Activated CD4-positive, alpha-beta T cell treated with anti-CD3 and anti-CD28 coated beads, Interleukin-10, Interleukin-2, amounts not matched to agents 100 ng/mL and 50 ng/mL, durations not matched to agents 16 hours and 8 hours (primary cell): Measurements from ENCODE around the gene ESPNL.
"Not testable (repeated sequence)": the region's sequence is repeated elsewhere in the genome, so short reads cannot be mapped to it uniquely, and the experiment has no call there.

ENCODE experiments used
- DNase-seq: peaks from one replicate; pipeline ENCODE4 v3.0.0-alpha.2; 2020

Gene ESPNL

DNA sequence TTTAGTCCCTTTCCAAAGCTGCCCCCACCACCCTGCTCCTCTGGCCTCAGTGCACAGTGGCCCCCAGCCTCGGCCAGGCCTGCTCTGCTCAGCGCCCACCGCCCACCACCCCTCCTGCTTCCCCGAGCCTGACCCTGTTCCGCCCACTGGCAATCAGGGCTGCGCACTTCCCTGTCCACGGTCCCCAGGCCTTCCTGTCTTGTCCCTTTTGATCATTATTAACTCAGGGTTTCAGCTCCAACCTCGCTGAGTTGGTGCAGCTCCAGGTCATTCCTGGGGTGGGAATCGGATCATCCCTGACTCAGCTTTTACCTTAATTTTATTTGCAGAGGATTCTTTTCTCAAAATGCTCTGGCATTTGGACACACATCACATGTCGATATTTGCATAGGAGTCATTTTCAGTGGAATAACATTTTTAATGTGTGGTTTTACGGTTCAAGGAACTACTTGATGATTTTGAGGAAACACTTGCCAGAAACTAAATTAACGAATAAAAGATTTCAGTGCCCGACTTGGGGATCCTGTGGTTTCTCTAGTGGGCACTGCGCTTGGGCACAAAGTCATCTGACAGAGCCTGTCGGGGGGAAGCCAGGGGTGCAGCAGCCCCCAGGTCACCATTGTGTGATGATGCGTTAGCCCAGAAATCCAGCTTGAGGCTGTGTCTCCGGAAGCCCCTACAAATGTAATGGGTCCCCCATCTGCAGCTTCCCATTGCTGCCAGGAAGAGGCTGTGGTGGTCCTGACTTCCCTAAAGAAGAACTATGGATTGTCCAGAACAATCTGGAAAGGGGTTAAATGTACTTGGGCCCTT lies 1.0 kb upstream of the ESPNL start:
- DNase-seq: no peak

DNA sequence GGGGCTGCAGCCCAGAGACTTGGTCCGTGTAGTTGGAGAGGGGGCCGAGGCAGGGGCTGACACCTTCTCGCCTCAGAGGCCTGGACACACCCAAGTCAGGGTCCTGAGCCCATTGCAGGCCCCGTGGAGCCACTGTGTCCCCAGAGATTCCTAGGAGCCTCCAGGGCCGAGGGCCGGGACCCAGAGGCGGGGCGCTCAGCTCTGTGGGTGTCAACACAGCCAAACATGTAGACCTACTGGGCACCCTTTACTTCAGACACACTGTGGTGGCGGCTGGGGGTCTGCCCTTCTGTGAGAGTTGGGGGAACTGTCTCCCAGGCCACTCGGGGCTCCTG lies 459 bp upstream of the ESPNL start:
- no peak for DNase-seq

DNA sequence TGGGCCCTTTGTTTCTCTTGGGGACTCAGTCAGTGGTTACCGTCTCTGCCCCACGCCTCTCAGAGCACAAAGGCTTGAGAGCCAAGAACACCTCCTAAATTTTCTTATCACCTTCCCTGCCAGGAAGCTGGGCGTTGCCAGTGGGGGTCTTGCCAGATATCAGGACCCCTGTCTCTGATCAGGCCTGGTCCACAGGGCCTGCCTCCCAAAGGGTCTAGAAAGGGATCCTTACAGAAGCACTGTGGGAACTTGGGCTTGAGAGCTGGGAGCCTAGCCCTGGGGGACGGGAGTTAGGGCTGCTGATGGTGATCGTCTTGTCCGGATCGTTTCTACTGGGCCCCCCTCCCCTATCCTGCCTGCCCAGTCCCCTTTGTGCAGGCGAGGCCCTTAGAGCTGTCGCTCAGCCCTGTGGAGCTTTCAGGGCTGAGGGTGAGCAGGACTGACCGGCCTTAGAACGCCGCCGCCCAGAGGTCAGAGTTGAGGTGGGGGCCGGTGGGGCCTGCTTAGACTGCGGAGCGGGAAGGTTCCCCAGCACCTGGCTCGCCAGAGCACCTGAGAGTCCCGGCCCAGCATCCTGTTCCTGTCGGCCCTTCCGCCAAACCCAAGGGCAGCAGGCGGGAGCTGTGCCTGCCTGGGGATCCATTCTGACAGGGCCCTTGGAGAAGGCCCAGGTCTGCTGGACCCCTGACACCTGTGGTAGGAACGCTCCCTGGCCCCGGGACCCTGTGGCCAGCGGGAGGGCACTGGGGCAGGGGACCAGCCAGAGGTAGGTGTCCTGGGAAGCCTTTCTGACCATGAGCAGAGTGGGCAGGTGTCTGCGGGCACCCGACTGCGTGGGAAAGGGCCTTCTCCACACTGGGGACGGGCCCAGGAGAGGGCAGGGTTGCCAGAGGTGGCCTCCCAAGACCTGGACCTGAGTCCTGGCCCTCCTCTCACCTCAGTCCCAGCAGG lies 956 bp downstream of the ESPNL start:
- no peak for DNase-seq

DNA sequence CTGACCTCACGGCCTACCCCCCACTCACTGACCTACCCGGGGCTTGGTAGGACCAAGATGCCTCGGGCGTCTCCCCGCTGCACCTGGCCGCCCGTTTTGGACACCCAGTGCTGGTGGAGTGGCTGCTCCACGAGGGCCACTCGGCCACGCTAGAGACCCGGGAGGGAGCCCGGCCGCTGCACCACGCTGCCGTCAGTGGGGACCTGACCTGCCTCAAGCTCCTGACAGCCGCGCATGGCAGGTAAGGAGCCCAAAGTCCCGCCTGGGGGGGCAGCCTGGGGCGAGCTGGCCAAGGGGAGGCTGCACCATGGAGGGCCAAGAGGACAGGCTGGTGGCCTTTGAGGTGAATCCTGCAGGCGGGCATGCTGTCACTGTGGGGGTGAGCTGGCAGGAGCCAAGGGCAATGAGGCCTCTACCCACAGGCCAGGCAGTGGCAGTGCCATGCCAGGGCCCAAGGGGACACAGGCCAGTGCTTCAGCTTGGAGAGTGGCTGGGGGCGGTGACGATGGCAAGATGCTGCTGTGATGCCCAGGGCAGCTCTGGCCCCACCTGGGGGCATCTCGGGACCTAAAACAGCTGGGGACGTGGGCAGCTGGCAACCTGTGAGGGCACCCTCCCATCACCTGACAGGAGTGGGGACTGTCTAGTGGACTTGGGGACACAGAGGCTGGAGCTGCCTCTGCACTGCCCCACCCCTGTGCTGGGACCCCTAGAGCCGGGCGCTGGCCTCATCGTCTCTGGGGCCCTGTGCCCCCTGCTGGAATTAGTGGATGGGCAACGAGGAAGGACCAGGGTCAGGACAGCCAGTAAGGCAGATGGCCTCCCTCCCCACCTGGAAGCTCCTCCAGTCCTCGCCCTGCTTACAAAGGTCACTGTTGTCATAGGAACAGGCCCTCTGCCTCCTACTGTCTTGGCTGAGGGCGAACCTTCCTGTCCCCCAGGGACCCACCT lies 2.0 kb downstream of the ESPNL start:
- no peak for DNase-seq

DNA sequence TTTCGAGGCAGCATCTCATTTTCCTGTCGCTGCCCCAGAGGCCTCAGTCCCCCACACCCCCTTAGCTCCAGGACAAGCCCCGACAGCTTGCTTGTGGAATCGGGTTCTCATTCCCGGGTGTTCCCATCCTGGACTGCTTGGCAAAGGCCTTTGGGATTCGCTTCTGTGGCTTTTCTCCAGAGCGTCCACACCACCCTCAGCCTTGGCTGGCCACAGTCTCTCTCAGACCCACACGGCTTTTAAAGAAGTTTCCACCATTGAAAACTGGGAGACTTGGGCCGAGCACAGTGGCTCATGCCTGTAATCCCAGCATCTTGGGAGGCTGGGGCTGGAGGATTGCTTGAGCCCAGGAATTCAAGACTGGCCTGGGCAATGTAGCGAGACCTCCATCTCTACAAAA lies 2.7 kb downstream of the ESPNL start:
- no peak for DNase-seq

DNA sequence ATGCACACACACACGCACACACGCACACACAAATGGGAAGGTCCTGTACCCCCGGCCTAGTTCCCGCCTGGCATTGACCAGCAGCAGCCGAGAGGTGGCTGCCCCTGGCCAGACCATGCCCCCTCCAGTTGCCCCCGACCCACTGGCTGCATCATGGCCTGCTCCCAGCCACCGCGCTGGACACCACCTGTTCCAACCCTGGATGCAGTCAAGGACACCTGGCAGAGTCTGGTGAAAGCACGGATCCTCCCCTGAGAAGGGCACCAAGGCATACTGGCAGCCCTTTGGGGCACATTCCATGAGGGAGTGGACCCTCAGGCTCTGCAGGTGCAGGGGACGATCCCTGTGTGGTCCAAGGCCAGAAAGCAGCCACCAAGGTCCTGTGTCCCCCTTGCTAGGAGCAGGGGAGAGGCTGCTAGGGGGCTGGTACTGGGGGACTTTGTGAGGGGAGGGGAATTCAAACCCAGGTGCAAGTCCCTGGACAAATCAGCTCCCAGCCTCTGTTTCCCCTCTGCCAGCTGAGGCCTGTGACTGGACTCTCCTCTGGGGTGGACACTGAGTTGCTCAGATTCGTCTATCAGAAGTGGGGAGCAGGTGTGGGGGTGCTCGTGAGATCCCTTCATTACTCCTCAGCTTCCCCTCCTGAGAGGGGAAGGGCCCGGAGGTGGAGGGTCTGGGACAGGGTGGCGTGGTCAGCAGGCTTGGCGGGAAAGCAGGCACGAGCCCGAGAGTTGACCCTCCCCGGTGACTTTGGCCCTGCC lies 3.5 kb downstream of the ESPNL start:
- DNase-seq: no peak

DNA sequence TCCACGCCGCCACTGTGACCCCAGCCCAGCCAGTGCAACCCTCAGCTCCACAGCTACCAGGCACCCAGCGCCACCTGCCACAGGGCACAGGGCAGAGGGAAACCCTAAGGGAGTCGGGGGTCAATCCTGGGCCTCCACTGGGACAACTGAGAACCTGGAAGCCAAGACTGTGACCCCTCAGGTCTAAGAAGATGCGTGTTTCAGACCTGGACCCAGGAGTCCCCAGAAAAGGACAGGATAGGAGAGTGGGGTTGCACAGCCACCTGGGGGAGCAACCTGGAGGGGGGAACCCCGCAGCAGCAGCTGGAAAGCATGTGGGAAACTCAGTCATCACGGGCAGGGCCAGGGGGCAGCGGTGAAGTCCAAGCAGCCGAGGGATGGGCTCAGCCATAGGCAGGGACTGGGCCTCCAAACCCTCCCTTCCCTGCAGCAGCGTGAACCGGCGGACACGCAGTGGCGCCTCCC lies 4.1 kb downstream of the ESPNL start:
- DNase-seq: no peak

DNA sequence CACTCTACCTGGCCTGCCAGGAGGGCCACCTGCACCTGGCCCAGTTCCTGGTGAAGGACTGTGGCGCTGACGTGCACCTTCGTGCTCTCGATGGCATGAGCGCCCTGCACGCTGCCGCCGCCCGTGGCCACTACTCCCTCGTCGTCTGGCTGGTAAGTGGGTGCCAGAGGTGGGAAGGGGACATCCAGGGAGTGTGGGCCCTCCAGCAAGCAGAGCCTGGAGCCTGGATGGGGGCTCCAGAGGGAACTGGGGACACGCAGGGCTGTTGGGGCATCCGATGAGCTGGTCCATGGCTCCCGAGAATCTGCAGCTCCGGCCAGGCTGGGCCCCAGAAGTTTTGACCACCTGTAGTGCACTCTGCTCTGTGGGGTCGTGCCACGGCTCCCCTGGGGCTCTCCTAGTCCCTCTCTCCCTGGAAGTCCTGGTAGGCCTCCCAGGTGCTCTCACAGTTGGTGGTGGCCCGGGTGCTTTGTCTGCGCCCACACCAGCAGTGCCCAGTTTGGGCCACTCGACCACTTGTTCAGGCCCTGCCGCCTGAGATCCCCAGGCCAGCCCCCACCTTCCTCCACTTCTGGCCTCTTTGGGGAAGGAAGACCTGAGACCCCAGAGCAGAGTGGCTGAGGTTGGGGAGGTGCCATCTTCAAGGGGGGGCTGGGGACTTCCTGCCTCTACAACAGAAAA lies 4.7 kb downstream of the ESPNL start:
- no peak for DNase-seq

DNA sequence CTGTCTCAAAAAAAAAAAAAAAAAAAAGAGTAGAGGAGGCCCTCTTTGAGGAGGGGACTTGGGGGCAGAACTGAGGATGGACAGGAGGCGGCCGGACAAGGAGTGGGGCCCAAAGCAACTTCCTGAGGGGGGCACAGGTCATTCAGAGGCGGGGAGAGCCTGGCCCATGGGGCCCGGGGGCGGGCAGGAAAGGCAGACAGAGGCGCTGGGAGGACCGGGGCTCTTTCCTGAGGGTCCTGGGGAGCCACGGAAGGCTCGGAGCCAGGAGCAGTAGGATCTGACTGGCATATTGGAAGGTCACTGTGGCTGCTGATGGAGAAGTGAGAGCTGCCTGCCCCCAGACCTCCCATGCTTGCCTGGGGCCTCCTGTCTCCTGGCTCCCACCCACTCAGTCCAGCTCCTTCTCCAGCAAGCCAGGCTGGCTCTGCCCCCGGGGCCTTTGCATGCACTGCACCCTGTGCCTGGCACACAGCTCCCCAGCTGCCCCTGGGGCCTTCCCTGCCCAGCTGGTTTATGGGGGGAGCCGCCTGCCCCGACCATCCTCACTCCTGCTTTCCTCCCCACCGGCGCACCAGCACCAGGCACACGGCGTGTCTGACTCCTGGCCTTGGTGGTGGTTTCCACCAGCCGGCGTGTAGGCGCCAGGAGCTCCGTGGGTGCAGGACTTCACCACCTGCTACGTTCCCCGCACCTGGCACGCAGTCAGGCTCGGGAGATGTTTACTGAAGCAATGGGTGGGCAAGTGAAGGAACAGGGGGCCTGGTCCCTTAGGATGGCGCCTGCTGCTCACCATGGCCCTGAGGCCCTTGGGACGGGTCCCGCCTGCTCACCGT lies 5.6 kb downstream of the ESPNL start:
- DNase-seq: no peak

DNA sequence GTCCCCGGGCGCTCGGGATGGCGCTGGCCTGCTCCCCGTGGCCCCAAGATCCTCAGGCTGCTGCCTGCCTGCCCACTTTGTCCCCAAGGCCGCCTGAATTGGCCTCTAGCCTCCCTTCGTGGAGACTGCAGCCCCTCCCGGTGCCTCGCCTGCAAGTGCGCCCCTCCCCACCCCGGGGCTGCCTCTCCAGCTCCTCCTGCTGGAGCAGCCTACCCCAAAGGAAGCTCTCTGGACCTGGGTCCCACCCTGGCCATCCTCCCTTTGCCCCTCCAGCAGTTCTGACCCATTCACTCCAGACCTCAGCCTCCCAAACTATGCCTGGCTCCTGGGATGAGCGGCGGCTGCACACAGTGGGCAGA lies 6.2 kb downstream of the ESPNL start:
- no peak for DNase-seq

DNA sequence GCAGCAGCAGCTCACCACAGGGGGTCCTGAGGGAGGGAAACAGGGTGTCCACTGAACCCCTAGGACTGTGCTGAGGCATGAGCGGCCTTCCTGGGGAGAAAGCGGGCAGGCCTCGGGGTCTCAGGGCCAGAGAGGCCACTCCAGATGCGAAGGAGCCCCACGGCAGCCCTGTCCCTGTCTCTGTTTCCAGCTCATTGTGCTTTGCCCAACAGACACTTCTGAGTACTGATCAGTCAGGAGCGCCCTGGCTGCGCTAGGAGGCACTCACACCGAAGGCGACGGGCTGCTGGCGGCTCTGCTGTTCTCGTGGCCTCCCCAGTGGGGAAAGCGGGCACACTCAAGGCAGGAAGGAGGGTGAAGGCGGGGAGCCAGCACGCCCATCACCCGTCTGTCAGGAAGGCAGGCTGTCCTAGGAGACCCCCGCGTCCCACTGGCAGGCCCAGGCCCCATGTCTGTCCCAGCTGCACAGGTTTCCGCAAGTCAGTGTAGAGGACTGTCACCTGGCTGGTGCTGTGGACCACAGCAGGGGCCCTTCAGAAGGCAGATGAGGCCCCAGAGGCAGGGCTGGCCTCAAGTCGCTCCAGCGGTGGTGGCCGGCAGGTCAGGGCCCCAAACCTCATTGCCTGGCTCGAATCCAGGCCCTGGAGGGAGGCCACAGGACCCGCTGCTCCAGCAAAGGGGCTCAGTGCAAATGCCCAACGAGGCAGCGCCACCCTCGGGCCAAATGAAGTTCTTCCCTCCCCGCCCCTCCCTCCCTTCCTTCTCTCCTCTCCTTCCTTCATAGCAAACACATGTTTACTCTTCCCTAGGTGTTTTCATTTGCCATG lies 6.8 kb downstream of the ESPNL start:
- no peak for DNase-seq

DNA sequence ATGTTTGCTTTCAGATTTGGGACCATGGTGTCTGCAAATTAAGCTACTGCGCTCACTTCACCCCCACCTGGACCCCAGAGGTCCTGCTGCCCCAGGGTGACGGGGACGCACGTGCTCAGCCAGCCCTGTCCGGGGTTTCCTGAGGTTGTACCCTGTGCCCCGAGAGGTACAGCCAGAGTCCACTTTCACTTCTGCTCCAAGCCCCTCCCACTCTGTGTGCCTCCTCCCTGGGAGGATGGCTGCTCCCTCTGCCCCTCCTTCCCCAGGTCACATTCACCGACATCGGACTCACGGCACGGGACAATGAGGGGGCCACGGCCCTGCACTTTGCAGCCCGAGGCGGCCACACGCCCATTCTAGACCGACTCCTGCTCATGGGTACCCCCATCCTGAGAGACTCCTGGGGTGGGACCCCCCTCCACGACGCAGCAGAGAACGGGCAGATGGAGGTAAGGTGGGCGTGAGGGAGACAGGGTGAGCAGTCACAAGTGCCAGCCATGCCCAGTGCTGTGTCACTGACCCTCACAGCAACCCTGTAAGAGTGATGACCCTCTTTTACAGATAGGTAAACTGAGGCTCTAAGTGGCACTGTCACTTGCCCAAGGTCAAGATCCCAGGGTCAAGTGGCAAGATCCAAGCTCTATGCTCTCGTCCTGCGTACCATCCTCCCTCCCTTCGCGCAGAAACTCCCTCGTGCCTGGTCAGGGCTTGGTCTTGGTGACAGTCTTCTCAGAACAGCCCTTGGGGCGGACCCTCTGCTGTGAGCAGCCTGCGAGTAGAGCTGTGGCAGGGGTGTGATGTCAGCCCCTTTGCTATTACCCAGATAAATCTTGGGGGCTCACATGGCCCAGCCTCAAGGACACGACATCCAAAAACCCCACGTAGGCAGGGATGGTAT lies 7.6 kb downstream of the ESPNL start:
- no peak for DNase-seq

DNA sequence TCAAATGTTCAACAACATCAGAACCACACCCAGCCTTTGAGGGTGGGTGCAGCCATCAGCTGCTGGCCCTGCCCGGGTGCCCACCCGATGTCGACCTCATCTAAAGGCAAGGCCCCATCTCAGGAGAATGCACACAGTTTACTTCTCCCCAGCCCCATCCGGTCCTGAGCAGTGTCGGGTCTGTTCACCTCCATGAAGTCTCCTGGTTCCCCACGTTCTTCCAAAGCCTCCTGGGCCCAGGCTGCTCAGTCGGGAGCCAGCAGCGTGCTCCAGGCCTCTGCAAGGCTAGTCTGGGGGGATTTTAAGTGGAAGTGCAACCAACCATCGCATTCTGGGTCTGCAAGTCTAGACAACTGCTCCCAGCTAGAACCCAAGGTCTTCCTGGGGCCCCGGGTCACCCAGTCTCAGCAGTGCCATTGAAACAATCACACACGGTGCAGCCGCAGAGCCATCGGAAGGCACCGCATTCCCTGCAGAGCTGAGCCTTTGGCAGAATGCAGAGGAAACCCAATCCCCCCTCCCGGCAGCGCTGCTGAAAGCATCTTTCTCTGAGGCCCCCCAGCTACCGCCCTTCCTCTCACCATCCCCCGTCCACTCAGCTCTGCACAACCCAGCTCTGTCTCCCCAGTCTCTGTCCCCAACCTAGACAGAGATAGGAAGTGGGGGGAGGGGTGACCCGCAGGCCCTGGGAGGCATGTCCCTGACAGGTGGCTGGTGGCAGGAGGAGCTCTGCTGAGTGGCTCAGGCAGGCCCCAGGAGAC lies 8.5 kb downstream of the ESPNL start:
- no peak for DNase-seq

DNA sequence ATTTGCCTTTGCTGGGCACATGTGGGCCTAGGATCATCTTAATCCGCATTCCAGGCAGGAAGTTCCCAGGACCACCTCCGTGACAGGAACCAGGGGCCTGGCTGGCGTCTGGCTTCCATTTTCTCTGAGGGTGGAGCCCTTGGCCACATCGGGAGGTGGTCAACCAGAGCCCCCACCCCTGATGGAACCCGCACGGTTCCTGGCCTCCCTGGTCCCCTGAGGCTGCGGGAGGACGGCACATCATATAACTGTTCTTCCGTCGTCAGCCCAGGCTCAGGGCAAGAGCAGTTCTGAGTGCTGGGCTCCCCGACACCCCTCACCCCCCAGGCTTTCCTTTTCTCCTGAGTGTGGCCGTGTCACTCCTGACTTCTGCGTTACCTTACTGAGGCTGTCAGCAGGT lies 13.5 kb downstream of the ESPNL start:
- DNase-seq: no peak

DNA sequence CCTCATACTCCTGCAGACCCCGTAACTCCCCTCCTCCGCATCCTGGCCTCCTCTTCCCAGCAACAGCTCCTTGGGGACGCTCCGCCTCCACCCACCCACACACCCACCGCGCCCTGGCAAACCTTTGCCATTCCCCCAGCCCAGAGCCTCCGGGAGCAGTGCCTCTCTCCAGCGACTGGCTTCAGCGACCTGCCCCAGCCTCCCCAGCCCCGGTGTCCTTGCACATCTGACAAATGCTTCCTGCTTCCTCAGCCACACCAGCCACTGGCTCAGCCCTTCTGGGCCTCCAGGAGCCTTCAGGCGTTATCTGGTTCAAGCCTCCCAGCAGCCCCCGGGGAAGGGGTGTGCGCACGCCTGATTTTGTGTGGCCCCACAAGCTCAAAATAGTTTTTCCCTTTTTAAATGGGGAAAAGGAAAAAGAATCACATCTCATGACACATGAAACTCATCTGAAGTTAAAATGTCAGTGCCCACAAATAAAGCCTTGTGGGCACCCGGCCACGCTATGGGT lies 14.2 kb downstream of the ESPNL start:
- DNase-seq: no peak

DNA sequence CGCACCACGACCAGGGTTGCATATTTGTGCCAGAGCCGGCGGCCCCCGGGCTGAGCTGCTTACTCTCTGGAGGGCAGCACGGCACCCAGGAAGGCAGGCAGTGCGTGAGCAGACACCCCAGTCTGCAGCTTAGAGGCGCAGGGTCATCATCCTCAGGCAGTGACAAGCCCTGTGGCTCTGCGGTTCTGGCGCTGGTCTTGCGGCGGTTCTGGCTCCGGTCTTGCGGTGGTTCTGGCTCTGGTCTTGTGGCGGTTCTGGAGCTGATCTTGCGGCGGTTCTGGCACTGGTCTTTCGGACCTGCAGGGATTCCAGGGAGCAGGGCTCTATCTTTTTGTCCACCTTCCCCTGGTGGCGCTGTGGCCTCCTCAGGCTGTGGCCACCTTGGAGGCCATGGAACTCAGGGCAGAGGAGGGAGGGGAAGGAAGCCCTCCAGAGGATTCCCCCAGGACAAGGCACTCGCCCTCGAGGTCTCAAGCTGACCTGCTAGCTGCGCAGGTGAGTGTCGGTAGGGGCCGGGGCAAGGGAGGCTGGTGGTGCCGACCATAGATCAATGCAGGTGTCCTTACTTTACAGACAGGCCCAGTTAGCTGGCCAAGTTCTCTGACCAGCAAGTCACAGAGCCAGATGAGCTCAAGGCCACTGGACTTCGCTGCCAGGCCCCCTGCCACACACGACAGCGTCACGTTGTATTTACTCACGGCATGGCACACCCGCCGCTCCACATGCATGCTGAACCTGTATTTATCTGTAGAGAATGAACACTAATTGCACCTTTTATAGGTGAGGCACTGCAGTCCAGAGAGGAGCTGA lies 14.9 kb downstream of the ESPNL start:
- DNase-seq: no peak

DNA sequence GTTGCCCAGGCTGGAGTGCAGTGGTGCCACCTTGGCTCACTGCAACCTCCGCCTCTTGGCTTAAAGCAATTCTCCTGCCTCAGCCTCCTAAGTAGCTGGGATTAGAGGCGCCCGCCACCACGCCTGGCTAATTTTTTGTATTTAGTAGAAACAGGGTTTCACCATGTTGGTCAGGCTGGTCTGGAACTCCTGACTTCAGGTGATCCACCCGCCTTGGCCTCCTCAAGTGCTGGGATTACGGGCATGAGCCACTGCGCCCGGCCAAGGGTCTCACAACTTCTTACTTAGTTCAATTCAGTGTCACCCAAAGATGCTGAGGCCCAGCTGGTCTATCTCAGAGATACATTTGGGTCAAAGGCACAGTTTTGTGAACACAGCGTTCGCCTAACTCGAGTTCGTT lies 15.6 kb downstream of the ESPNL start:
- not testable (repeated sequence) for DNase-seq
